IPS DF 6.9 (cell line): ENCODE data around the gene OR5AP2.
A peak's percentile ranks its signal among the peaks of the same experiment; 100 is the strongest.
"Not testable (repeated sequence)": the region's sequence is repeated elsewhere in the genome, so short reads cannot be mapped to it uniquely, and the experiment has no call there.

Experiments
- DNase-seq: peaks from one replicate; pipeline ENCODE4 v3.0.0-alpha.2; 2013; ENCODE audit warnings: low read depth, low spot score
- H3K27ac ChIP-seq: one replicate; pipeline ENCODE4 v1.5.1; 2013; ENCODE audit warnings: low read length, control low read depth
- H3K27me3 ChIP-seq: 2 replicates; pipeline ENCODE4 v1.6.1; 2013; ENCODE audit warnings: mild to moderate bottlenecking, low read length; ENCODE audit not compliant: control insufficient read depth, insufficient read depth
- H3K36me3 ChIP-seq: 2 replicates; pipeline ENCODE4 v1.6.1; 2013; ENCODE audit warnings: low read length; ENCODE audit not compliant: control insufficient read depth, insufficient read depth
- H3K4me1 ChIP-seq: 2 replicates; pipeline ENCODE4 v1.6.1; 2013; ENCODE audit warnings: low read length; ENCODE audit not compliant: control insufficient read depth, insufficient read depth
- H3K4me3 ChIP-seq: 2 replicates; pipeline ENCODE4 v1.5.1; 2013; ENCODE audit warnings: mild to moderate bottlenecking, low read length
- H3K9me3 ChIP-seq: 2 replicates; pipeline ENCODE4 v1.6.1; 2013; ENCODE audit warnings: low read length, inconsistent platforms; ENCODE audit not compliant: control insufficient read depth, insufficient read depth
- WGBS: extraction: QIAGEN DNeasy Blood & Tissue Kit; methylation state at CpG from one replicate; pipeline ENCODE4 v1.1.7; 2013; ENCODE audit warnings: mixed read lengths, missing lambda C conversion rate; ENCODE audit not compliant: insufficient read length, insufficient coverage; 5-methylcytosine and 5-hydroxymethylcytosine counted together

OR5AP2 gene

GRCh38 chr11:56642339-56642738 lies at the start of gene OR5AP2:
Gene OR5AP2 (minus strand): TSS chr11:56642439. CDS start chr11:56642439, 0 bp downstream.
- no CpG with 5 or more reads among the region's 2 CpGs for WGBS
- Histone ChIP-seq H3K4me1 (no peaks in the 10 kb centered on the region), H3K36me3 (no peaks in the 10 kb centered on the region), H3K9me3 (no peaks in the 10 kb centered on the region), H3K27me3 (no peaks in the 10 kb centered on the region), H3K27ac (no peak within 1 kb of the TSS), H3K4me3 (no peak within 1 kb of the TSS)
- no peak for DNase-seq

GRCh38 chr11:56691179-56691578 lies 48.9 kb upstream of the OR5AP2 start:
- not testable (repeated sequence) for H3K36me3 ChIP-seq, H3K27me3 ChIP-seq, DNase-seq, H3K4me3 ChIP-seq, H3K27ac ChIP-seq, H3K9me3 ChIP-seq, H3K4me1 ChIP-seq
- no CpG with 5 or more reads among the region's 3 CpGs for WGBS

DNA sequence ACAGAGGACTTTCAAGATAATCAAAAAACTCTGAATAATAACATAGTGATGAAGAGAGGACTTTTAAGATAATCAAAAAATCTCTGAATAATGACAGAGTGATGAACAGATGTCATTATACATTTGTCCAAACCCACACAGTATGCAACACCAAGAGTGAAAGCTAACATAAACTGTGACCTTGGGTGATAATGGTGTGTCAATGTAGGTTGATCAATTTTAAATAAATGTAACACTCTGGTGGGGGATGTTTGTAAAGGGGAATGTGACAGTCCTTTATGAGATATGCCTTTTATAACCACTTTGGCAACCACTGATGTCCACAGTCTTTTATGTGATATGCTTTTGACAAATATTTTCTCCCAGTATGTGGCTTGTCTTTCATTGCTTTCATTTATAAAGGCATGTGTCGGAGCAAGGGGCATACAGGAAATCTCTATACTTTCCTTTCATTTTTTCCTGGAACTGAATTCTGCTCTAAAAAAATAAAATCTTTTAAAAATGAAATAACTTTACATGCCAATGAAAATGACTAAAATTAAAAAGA lies 46.4 kb upstream of the OR5AP2 start:
- H3K4me3 ChIP-seq: no peak overlapping the region
- no peaks in the 10 kb centered on the region for H3K27me3 ChIP-seq
- H3K9me3 ChIP-seq: no peaks in the 10 kb centered on the region
- WGBS: no CpG with 5 or more reads among the region's 1 CpG
- no peaks in the 10 kb centered on the region; the same call in 1 of the 2 replicates for H3K4me1 ChIP-seq
- no peak for DNase-seq
- H3K27ac ChIP-seq: no peak overlapping the region
- no peaks in the 10 kb centered on the region for H3K36me3 ChIP-seq

DNA sequence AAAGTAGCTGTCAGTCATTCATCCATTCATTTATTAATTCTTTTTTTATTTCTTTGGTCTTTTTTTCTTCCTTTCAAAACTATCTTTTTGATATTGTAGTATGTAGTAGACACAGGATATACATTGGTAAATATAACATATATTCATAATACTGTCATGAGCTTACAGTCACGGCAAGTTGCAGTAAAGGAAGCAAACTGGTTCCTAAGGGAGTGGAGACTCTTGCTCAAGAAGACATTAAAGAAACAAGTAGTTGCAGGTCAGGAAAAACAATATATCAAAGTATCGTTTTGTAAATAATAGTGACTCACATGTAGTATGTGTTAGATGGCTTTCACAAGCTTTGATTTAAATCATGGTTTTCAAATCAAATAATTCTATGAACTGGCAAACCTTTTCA lies 28.7 kb upstream of the OR5AP2 start:
- DNase-seq: no peak
- Histone ChIP-seq H3K4me1 (no peaks in the 10 kb centered on the region), H3K4me3 (no peak overlapping the region), H3K9me3 (no peaks in the 10 kb centered on the region), H3K27me3 (no peaks in the 10 kb centered on the region), H3K27ac (no peak overlapping the region), H3K36me3 (no peaks in the 10 kb centered on the region)
- no CpG with 5 or more reads among the region's 2 CpGs for WGBS

GRCh38 chr11:56663386-56663785 lies 21.1 kb upstream of the OR5AP2 start, which contains the start of gene OR5AR1:
Gene OR5AR1 (plus strand): TSS chr11:56663686. CDS start chr11:56663686, 0 bp downstream.
- no peaks in the 10 kb centered on the region for H3K4me1 ChIP-seq
- no peaks in the 10 kb centered on the region for H3K9me3 ChIP-seq
- WGBS: no CpG with 5 or more reads among the region's 2 CpGs
- H3K36me3 ChIP-seq: no peaks in the 10 kb centered on the region
- H3K27me3 ChIP-seq: no peaks in the 10 kb centered on the region
- DNase-seq: no peak
- H3K27ac ChIP-seq: no peak within 1 kb of the TSS
- no peak within 1 kb of the TSS for H3K4me3 ChIP-seq

DNA sequence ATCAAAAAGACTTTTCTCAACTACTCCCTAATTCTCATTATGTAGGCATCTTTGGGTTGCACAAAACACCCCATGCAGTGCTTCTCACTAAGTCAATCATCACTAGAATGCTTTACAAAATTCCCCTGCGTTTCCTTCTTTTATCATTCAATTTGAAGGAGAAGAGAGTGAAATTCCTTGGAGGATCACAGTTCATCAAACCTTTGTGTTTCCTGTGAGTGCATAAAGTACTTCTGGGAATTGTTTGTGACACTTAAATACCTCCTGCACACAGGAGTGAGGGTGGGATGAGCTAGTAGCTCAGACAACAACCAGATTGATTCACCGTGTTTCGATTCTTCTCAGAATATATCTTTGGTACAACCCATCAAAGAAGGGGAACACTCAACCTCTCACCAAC lies 17.5 kb upstream of the OR5AP2 start:
- Histone ChIP-seq H3K4me1 (no peaks in the 10 kb centered on the region), H3K36me3 (no peaks in the 10 kb centered on the region), H3K27ac (peak overlapping the region; percentile 4), H3K9me3 (no peaks in the 10 kb centered on the region), H3K27me3 (no peaks in the 10 kb centered on the region), H3K4me3 (no peak overlapping the region)
- WGBS: no CpG with 5 or more reads among the region's 3 CpGs
- peak; percentile 45 for DNase-seq

GRCh38 chr11:56637500-56637899 lies 4.7 kb downstream of the OR5AP2 start:
- Histone ChIP-seq H3K4me1 (no peaks in the 10 kb centered on the region), H3K9me3 (no peaks in the 10 kb centered on the region), H3K4me3 (no peak overlapping the region), H3K36me3 (no peaks in the 10 kb centered on the region), H3K27me3 (no peaks in the 10 kb centered on the region), H3K27ac (no peak overlapping the region)
- no CpG with 5 or more reads among the region's 3 CpGs for WGBS
- DNase-seq: no peak

GRCh38 chr11:56636861-56637260 lies 5.4 kb downstream of the OR5AP2 start:
- H3K4me1 ChIP-seq: no peaks in the 10 kb centered on the region
- H3K9me3 ChIP-seq: no peaks in the 10 kb centered on the region
- DNase-seq: no peak
- no CpG with 5 or more reads among the region's 2 CpGs for whole genome bisulfite sequencing
- H3K4me3 ChIP-seq: no peak overlapping the region
- no peaks in the 10 kb centered on the region for H3K27me3 ChIP-seq
- no peaks in the 10 kb centered on the region for H3K36me3 ChIP-seq
- H3K27ac ChIP-seq: no peak overlapping the region

DNA sequence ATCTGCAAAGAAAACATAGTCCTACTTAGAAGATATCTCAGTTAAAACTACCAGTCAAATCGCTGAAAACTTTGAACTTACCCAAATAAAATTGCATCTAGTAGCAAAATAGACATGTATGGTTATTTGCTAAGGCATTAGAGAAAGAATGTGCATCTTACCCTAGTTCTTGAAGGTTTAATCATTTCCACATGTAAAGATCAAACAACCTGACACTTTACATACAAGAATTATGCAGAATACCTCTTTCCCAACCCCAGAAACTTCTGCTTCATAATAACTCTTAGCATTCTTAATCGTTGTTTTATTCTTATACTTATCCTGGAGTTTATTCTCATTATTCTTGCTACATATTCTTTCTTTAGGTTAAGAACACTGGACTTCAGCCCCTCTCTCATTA lies 9.9 kb downstream of the OR5AP2 start:
- Histone ChIP-seq H3K9me3 (no peaks in the 10 kb centered on the region), H3K27ac (no peak overlapping the region), H3K36me3 (no peaks in the 10 kb centered on the region), H3K4me1 (no peaks in the 10 kb centered on the region), H3K4me3 (no peak overlapping the region), H3K27me3 (no peaks in the 10 kb centered on the region)
- WGBS: no CpG with 5 or more reads among the region's 2 CpGs
- DNase-seq: no peak

- Histone ChIP-seq H3K4me3 (no peak overlapping the region), H3K27ac (no peak overlapping the region), H3K9me3 (no peaks in the 10 kb centered on the region), H3K36me3 (no peaks in the 10 kb centered on the region), H3K4me1 (no peaks in the 10 kb centered on the region), H3K27me3 (no peaks in the 10 kb centered on the region)
- no CpG with 5 or more reads among the region's 2 CpGs for WGBS
- DNase-seq: no peak
Measured at GRCh38 chr11:56625946-56626345, 16.3 kb downstream of the OR5AP2 start.

DNA sequence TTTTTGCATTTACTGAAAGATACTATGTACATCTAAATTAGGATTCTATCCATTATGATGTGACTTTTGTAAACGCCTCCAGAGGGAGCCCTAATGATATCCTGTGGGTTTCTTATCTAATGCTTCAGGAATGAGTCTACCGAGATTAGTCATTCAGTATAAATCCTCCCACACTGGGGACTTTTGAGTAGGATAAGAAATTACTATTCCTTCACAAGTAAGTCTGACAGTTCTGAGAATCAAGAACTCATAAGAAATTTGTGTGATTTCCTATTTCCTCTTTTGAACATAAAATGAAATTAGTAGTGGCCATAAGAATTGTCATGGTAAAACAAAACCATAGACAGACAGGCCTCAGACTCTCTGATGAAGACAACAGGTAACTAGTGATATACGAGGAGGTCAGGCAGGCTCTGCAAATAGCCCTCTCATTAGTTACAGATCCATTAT lies 17.6 kb downstream of the OR5AP2 start:
- no peak overlapping the region for H3K4me3 ChIP-seq
- no peak overlapping the region for H3K27ac ChIP-seq
- no peaks in the 10 kb centered on the region for H3K36me3 ChIP-seq
- H3K9me3 ChIP-seq: no peaks in the 10 kb centered on the region
- no peaks in the 10 kb centered on the region for H3K4me1 ChIP-seq
- no peaks in the 10 kb centered on the region for H3K27me3 ChIP-seq
- WGBS: no CpG with 5 or more reads among the region's 3 CpGs
- DNase-seq: peak; percentile 25
